H1 (cell line): Measurements from ENCODE around the gene ARHGAP15. TPM values are rescaled to one million over a fixed set of nuclear protein-coding genes. Genes with fewer than 3 reads are reported as not detected.

Experiments
- CTCF ChIA-PET: fragments of 300-600 bp; sonication (Branson Sonifier 250); formaldehyde crosslinking; loops from one replicate; lab custom pipeline; 2021; ENCODE audit not compliant: partially characterized antibody; lab: Charles Lee
- POLR2A ChIA-PET: fragments of 300-600 bp; sonication (Branson Sonifier 250); formaldehyde crosslinking; loops from one replicate; lab custom pipeline; 2021; ENCODE audit warnings: inconsistent platforms; ENCODE audit not compliant: partially characterized antibody; lab: Charles Lee
- DNase-seq, 2 experiments: peaks; one replicate each; pipeline versions ENCODE4 v3.0.0 to v3.0.0-alpha.2; 2010 to 2022; ENCODE audit warnings: low spot score in 2 of 2, low read depth in 1 of 2, mixed read lengths in 1 of 2
- FAIRE-seq: peaks from 2 replicates; lab custom pipeline; 2011; peaks lifted over from hg19 to GRCh38; lab: Jason Lieb, UNC
- H2AFZ ChIP-seq: 2 replicates; pipeline ENCODE4 v1.8.1; 2012; ENCODE audit warnings: low read length, inconsistent platforms
- H2AK5ac ChIP-seq: 2 replicates; pipeline ENCODE4 v1.6.1; 2013; ENCODE audit warnings: low read depth, low read length
- H2BK120ac ChIP-seq: replicated peaks from 2 replicates; pipeline ENCODE3; 2013; ENCODE audit warnings: low read depth, low read length, inconsistent platforms
- H2BK12ac ChIP-seq: 2 replicates; pipeline ENCODE4 v1.6.1; 2013; ENCODE audit warnings: low read depth, low read length
- H2BK15ac ChIP-seq: 2 replicates; pipeline ENCODE4 v1.6.1; 2013; ENCODE audit warnings: low read length
- H2BK20ac ChIP-seq: 2 replicates; pipeline ENCODE4 v1.6.1; 2013; ENCODE audit warnings: low read length
- H2BK5ac ChIP-seq: 2 replicates; pipeline ENCODE4 v1.6.1; 2013; ENCODE audit warnings: low read depth, low read length
- H3K14ac ChIP-seq: 2 replicates; pipeline ENCODE4 v1.6.1; 2013; ENCODE audit warnings: inconsistent platforms; ENCODE audit not compliant: insufficient read length
- H3K18ac ChIP-seq: 2 replicates; pipeline ENCODE4 v1.6.1; 2013; ENCODE audit warnings: low read length; ENCODE audit errors: extremely low read depth
- H3K23ac ChIP-seq: 2 replicates; pipeline ENCODE4 v1.6.1; 2013; ENCODE audit warnings: inconsistent platforms; ENCODE audit not compliant: insufficient read length
- H3K23me2 ChIP-seq: 2 replicates; pipeline ENCODE4 v1.6.1; 2013; ENCODE audit warnings: low read depth, low read length
- H3K27ac ChIP-seq: 2 replicates; pipeline ENCODE4 v1.6.1; 2011; ENCODE audit warnings: low read depth, low read length, inconsistent platforms
- H3K27me3 ChIP-seq, 4 experiments: replicated peaks in 1 of 4; 1 replicate in 1 of 4; 2 replicates in 3 of 4; pipeline versions ENCODE4 v1.6.1 to v1.8.1; 2011 to 2013; ENCODE audit warnings: low read length in 3 of 4, mild to moderate bottlenecking in 3 of 4, inconsistent platforms in 2 of 4, mixed read lengths in 2 of 4, moderate library complexity in 1 of 4; ENCODE audit not compliant: control insufficient read depth in 3 of 4, insufficient read depth in 3 of 4; ENCODE audit errors: extremely low read depth in 1 of 4
- H3K36me3 ChIP-seq, 4 experiments: 2 replicates each; pipeline versions ENCODE4 v1.6.1 to v1.8.1; 2011 to 2013; ENCODE audit warnings: mild to moderate bottlenecking in 4 of 4, low read length in 3 of 4, moderate library complexity in 2 of 4, control low read depth in 1 of 4, inconsistent platforms in 1 of 4; ENCODE audit not compliant: insufficient read depth in 4 of 4, control insufficient read depth in 2 of 4
- H3K4ac ChIP-seq: replicated peaks from 2 replicates; pipeline ENCODE3; 2013; ENCODE audit warnings: low read length, low read depth, mixed read lengths, inconsistent platforms; ENCODE audit not compliant: insufficient read length
- H3K4me1 ChIP-seq, 4 experiments: replicated peaks in 1 of 4; 1 replicate in 1 of 4; 2 replicates in 3 of 4; pipeline versions ENCODE4 v1.6.1 to v1.8.1; 2011 to 2013; ENCODE audit warnings: low read length in 3 of 4, inconsistent platforms in 2 of 4, mixed read lengths in 1 of 4; ENCODE audit not compliant: insufficient read depth in 4 of 4, control insufficient read depth in 3 of 4
- H3K4me2 ChIP-seq, 2 experiments: 2 replicates each; pipeline versions ENCODE4 v1.6.1 to v1.8.1; 2011 to 2013; ENCODE audit warnings: low read depth in 2 of 2, low read length in 2 of 2, control low read depth in 1 of 2, inconsistent platforms in 1 of 2, mild to moderate bottlenecking in 1 of 2; ENCODE audit not compliant: insufficient read depth in 1 of 2
- H3K4me3 ChIP-seq, 4 experiments: fragments of 200-600, 300-600 bp in 1 of 4; sonication (generic), shearing (Covaris generic), sonication (Bioruptor Twin) in 1 of 4; 2 replicates each; pipeline versions ENCODE4 v1.5.1 to v1.8.1; 2011 to 2016; ENCODE audit warnings: low read length in 4 of 4, low read depth in 3 of 4, control low read depth in 2 of 4, inconsistent platforms in 2 of 4, mild to moderate bottlenecking in 2 of 4, mixed read lengths in 1 of 4, moderate library complexity in 1 of 4; ENCODE audit not compliant: insufficient read depth in 2 of 4; ENCODE audit errors: extremely low read depth in 1 of 4
- H3K56ac ChIP-seq: replicated peaks from 2 replicates; pipeline ENCODE3; 2013; ENCODE audit warnings: low read depth, mild to moderate bottlenecking, mixed read lengths, low read length, inconsistent platforms; ENCODE audit not compliant: insufficient read length
- H3K79me1 ChIP-seq: 2 replicates; pipeline ENCODE4 v1.6.1; 2013; ENCODE audit warnings: low read depth, low read length, control low read depth
- H3K79me2 ChIP-seq, 2 experiments: 2 replicates each; pipeline versions ENCODE4 v1.6.1 to v1.8.1; 2012 to 2013; ENCODE audit warnings: low read length in 2 of 2, mild to moderate bottlenecking in 2 of 2, inconsistent platforms in 1 of 2; ENCODE audit not compliant: insufficient read depth in 2 of 2, control insufficient read depth in 1 of 2
- H3K9ac ChIP-seq, 4 experiments: replicated peaks in 1 of 4; 1 replicate in 1 of 4; 2 replicates in 3 of 4; pipeline versions ENCODE4 v1.6.1 to v1.8.1; 2011 to 2013; ENCODE audit warnings: low read depth in 3 of 4, low read length in 3 of 4, control low read depth in 2 of 4, mild to moderate bottlenecking in 2 of 4, moderate library complexity in 2 of 4, inconsistent platforms in 1 of 4; ENCODE audit errors: extremely low read depth in 1 of 4
- H3K9me3 ChIP-seq, 2 experiments: 2 replicates each; pipeline versions ENCODE4 v1.6.1 to v1.8.1; 2012 to 2013; ENCODE audit warnings: mild to moderate bottlenecking in 2 of 2, moderate library complexity in 2 of 2, control low read depth in 1 of 2, inconsistent platforms in 1 of 2, low read depth in 1 of 2, low read length in 1 of 2, mixed read lengths in 1 of 2; ENCODE audit not compliant: insufficient read depth in 2 of 2
- H4K20me1 ChIP-seq, 2 experiments: replicated peaks in 1 of 2; 2 replicates each; pipeline versions ENCODE3 to v1.8.1; 2011 to 2013; ENCODE audit warnings: inconsistent platforms in 2 of 2, low read length in 2 of 2, mild to moderate bottlenecking in 1 of 2; ENCODE audit not compliant: insufficient read depth in 2 of 2, control insufficient read depth in 1 of 2
- H4K5ac ChIP-seq: 2 replicates; pipeline ENCODE4 v1.6.1; 2013; ENCODE audit warnings: low read length, low read depth, mixed read lengths, inconsistent platforms; ENCODE audit not compliant: insufficient read length
- H4K8ac ChIP-seq: 2 replicates; pipeline ENCODE4 v1.8.0; 2013; ENCODE audit warnings: mild to moderate bottlenecking, moderate library complexity, low read length, inconsistent platforms; ENCODE audit not compliant: insufficient read depth; ENCODE audit errors: extremely low read depth
- H4K91ac ChIP-seq: replicated peaks from 2 replicates; pipeline ENCODE3; 2013; ENCODE audit warnings: low read length, mixed read lengths, inconsistent platforms; ENCODE audit not compliant: insufficient read length
- CREB1 ChIP-seq: IDR thresholded peaks from 2 replicates; pipeline ENCODE4 v1.6.1; 2012; ENCODE audit warnings: inconsistent platforms
- EGR1 ChIP-seq: IDR thresholded peaks from 2 replicates; pipeline ENCODE4 v1.6.1; 2011; ENCODE audit warnings: low read depth, low read length, borderline replicate concordance
- FOSL1 ChIP-seq: IDR thresholded peaks from 2 replicates; pipeline ENCODE4 v1.6.1; 2011; ENCODE audit warnings: mild to moderate bottlenecking, low read depth, low read length, moderate library complexity; ENCODE audit not compliant: insufficient read depth
- POLR2A ChIP-seq, 2 experiments: IDR thresholded peaks; 1 replicate in 1 of 2; 2 replicates in 1 of 2; pipeline ENCODE4 v1.6.1; 2011; ENCODE audit warnings: low read depth in 2 of 2, low read length in 2 of 2, mild to moderate bottlenecking in 2 of 2; ENCODE audit errors: control extremely low read depth in 1 of 2
- SIN3A ChIP-seq, 2 experiments: IDR thresholded peaks in 1 of 2; conservative IDR thresholded peaks in 1 of 2; 2 replicates each; pipeline ENCODE4 v1.6.1; 2011 to 2012; ENCODE audit warnings: low read length in 2 of 2, improper control_type of control experiment in 1 of 2, low read depth in 1 of 2, mild to moderate bottlenecking in 1 of 2
- SP1 ChIP-seq: IDR thresholded peaks from 2 replicates; pipeline ENCODE4 v1.6.1; 2011; ENCODE audit warnings: low read depth, low read length
- SRF ChIP-seq: IDR thresholded peaks from 2 replicates; pipeline ENCODE4 v1.6.1; 2011; ENCODE audit warnings: mild to moderate bottlenecking, low read depth, low read length, moderate library complexity
- YY1 ChIP-seq: IDR thresholded peaks from 2 replicates; pipeline ENCODE4 v1.6.1; 2011; ENCODE audit warnings: low read depth, mild to moderate bottlenecking, low read length
- polyA plus RNA-seq, 7 experiments: library from polyadenylated mRNA; depleted of rRNA in 3 of 7; stranded (reverse) in 5 of 7; unstranded in 2 of 7; fragments of >200 nt in 5 of 7; fragments of 200-250 nt in 2 of 7; gene quantifications; 1 replicate in 5 of 7; 2 replicates in 1 of 7; 4 replicates in 1 of 7; pipeline versions ENCODE4 v1.2.1 to v1.2.3, GENCODE V29; 2011 to 2013; ENCODE audit warnings: missing spikeins in 2 of 7, mixed read lengths in 2 of 7
- total RNA-seq: library from RNA; stranded (reverse); fragmentation: NEBNext Ultra II Directional; extraction: Animal tissue kit (Norgen Biotek cat#: 25700); gene quantifications from 2 replicates; pipeline ENCODE4 v1.2.1, GENCODE V29; 2021

The ARHGAP15 gene
- total and polyA plus RNA-seq, 2 of the 8 experiments (the other 6 are each of a cell fraction or from before 2014, with no cell fraction given), result not detected

DNA sequence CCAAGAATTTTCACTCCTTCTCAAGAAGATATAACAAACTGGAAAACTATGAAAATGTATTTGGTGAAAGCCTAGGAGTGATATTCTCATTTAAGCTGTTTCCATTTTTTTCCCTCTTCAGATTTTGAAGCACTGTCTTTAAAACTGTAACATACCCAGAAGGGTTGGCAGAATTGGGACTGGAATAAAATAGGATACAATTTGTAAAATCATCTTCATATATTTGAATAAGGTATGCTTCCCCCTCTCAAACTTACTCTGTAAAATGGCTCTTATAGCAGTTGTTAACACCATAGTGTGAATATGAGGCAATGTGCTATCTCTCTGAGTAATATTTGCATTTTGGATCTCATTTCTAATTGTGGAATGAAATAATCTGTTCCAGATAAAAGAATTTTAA lies 676.4 kb downstream of the ARHGAP15 start:
- H3K4ac ChIP-seq, result no peak overlapping the region
- no peaks in the 10 kb centered on the region for H3K27me3 ChIP-seq
- no peak overlapping the region for H3K18ac ChIP-seq
- no peak overlapping the region for H4K91ac ChIP-seq
- no peaks in the 10 kb centered on the region for H4K20me1 ChIP-seq
- FAIRE-seq (no peak), DNase-seq (no peak)
- H2BK20ac ChIP-seq, result no peak overlapping the region
- H3K9ac ChIP-seq, result no peak overlapping the region
- ChIA-PET POLR2A (no interaction called here), CTCF (interaction anchor here (0.6 to 1.2 kb wide), 4 partner anchors 10 to 160 kb away, joined by 3 to 4 read pairs (median 3); no protein-coding TSS in a partner anchor)
- H3K14ac ChIP-seq, result no peak overlapping the region
- peaks cover 3 to 15% (median 9%) of the 10 kb centered on the region in 4 experiments; a peak in 6 of 7 replicates for H3K4me1 ChIP-seq
- no peaks in the 10 kb centered on the region for H3K79me2 ChIP-seq
- no peak overlapping the region for H3K56ac ChIP-seq
- H2BK5ac ChIP-seq, result no peak overlapping the region
- no peaks in the 10 kb centered on the region for H3K79me1 ChIP-seq
- no peak overlapping the region for H2BK15ac ChIP-seq
- H2BK120ac ChIP-seq, result no peak overlapping the region
- no peak overlapping the region for H2BK12ac ChIP-seq
- no peak overlapping the region for H2AK5ac ChIP-seq
- no peaks in the 10 kb centered on the region for H3K9me3 ChIP-seq
- no peaks in the 10 kb centered on the region for H3K23me2 ChIP-seq
- H3K23ac ChIP-seq, result no peak overlapping the region
- no peak overlapping the region for H2AFZ ChIP-seq
- no peaks in the 10 kb centered on the region for H3K36me3 ChIP-seq
- no peak overlapping the region for H3K4me2 ChIP-seq
- H4K5ac ChIP-seq, result no peak overlapping the region
- TF ChIP-seq FOSL1 (no peak), SRF (no peak), SIN3A (conservative IDR thresholded peaks at IDR 0.05 in 1 of 2, IDR thresholded peaks at IDR 0.05 in 1 of 2; ENCODE audit: low read depth in 1 of 2, low read length in 2 of 2) (no peak), CREB1 (no peak), EGR1 (no peak), POLR2A (IDR thresholded peaks at IDR 0.05; ENCODE audit: control extremely low read depth in 1 of 2, low read depth in 2 of 2, low read length in 2 of 2) (no peak), YY1 (no peak), SP1 (no peak)
- H4K8ac ChIP-seq, result no peak overlapping the region
- no peak overlapping the region for H3K4me3 ChIP-seq
- H3K27ac ChIP-seq, result no peak overlapping the region
